BJ (cell line): ENCODE data around the gene KIAA1328. TPM values are rescaled to one million over a fixed set of nuclear protein-coding genes. Genes with fewer than 3 reads are reported as not detected.

ENCODE experiments used
- CTCF ChIA-PET: fragments of 350-600 bp; formaldehyde crosslinking; extraction: SDS; loops from one replicate; lab custom pipeline; 2021; ENCODE audit warnings: antibody characterized with exemption, inconsistent platforms; lab: Yijun Ruan, JAX
- POLR2A ChIA-PET: fragments of 300-600 bp; sonication (Branson Sonifier 250); formaldehyde crosslinking; extraction: SDS; loops from one replicate; lab custom pipeline; 2021; ENCODE audit warnings: antibody characterized with exemption; lab: Charles Lee
- DNase-seq: peaks from one replicate; pipeline ENCODE4 v3.0.0-alpha.2; 2011; ENCODE audit warnings: low read depth
- H3K27me3 ChIP-seq: 2 replicates; pipeline ENCODE4 v1.6.0; 2011; ENCODE audit warnings: low read length; ENCODE audit not compliant: control insufficient read depth, insufficient read depth
- H3K36me3 ChIP-seq: 2 replicates; pipeline ENCODE4 v1.5.1; 2011; ENCODE audit warnings: low read length; ENCODE audit not compliant: control insufficient read depth, insufficient read depth
- H3K4me3 ChIP-seq: 2 replicates; pipeline ENCODE4 v1.5.1; 2011; ENCODE audit warnings: low read depth, mild to moderate bottlenecking, control low read depth, low read length
- CTCF ChIP-seq: IDR thresholded peaks from 2 replicates; pipeline ENCODE4 v1.5.1; 2011; ENCODE audit warnings: low read depth, mild to moderate bottlenecking, control low read depth, inconsistent platforms, low read length, moderate library complexity; ENCODE audit not compliant: insufficient read depth
- polyA plus RNA-seq: library from polyadenylated mRNA; depleted of rRNA; stranded (reverse); fragments of >200 nt; gene quantifications from 2 replicates; pipeline ENCODE4 v1.2.3, GENCODE V29; 2011

Gene KIAA1328
- polyA plus RNA-seq, 1 experiment, result 2.2 TPM

- TF ChIP-seq CTCF, result no peak
- peak; percentile 4 for DNase-seq
- ChIA-PET POLR2A (no interaction called here), CTCF (interaction anchor here (1.4 kb wide), 1 partner anchor 10 kb away, joined by 3 read pairs; no protein-coding TSS in a partner anchor)
- H3K36me3 ChIP-seq, result no peaks in the 10 kb centered on the region
- no peaks in the 10 kb centered on the region for H3K27me3 ChIP-seq
- no peak overlapping the region for H3K4me3 ChIP-seq
Measured at GRCh38 chr18:36934884-36935283, 106.0 kb downstream of the KIAA1328 start.

- Histone ChIP-seq H3K4me3 (no peak overlapping the region), H3K36me3 (no peaks in the 10 kb centered on the region), H3K27me3 (no peaks in the 10 kb centered on the region)
- no peak for DNase-seq
- POLR2A ChIA-PET, result interaction anchor here (0.7 kb wide), 1 partner anchor 114 kb away, joined by 3 read pairs; the partner anchor contains the start of gene TPGS2
- CTCF ChIA-PET, result interaction anchor here (0.8 to 1.8 kb wide), 9 partner anchors 11 to 597 kb away, joined by 3 to 8 read pairs (median 4); no protein-coding TSS in a partner anchor
- TF ChIP-seq CTCF, result peak; percentile 57
Measured at GRCh38 chr18:36942264-36942663, 113.3 kb downstream of the KIAA1328 start.

- Histone ChIP-seq H3K27me3 (no peaks in the 10 kb centered on the region), H3K4me3 (no peak overlapping the region), H3K36me3 (no peaks in the 10 kb centered on the region)
- ChIA-PET CTCF (no interaction called here), POLR2A (interaction anchor here (0.7 kb wide), 1 partner anchor 965 kb away, joined by 16 read pairs; no protein-coding TSS in a partner anchor)
- DNase-seq, result no peak
- TF ChIP-seq CTCF, result no peak
Measured at GRCh38 chr18:36947820-36948348, 119.0 kb downstream of the KIAA1328 start.

- ChIA-PET CTCF (interaction anchor here (0.6 kb wide), 1 partner anchor 33 kb away, joined by 3 read pairs; no protein-coding TSS in a partner anchor), POLR2A (no interaction called here)
- Histone ChIP-seq H3K4me3 (no peak overlapping the region), H3K27me3 (no peaks in the 10 kb centered on the region), H3K36me3 (no peaks in the 10 kb centered on the region)
- no peak for TF ChIP-seq CTCF
- no peak for DNase-seq
Measured at GRCh38 chr18:36950282-36950681, 121.4 kb downstream of the KIAA1328 start.

GRCh38 chr18:36950960-36951359 lies 122.0 kb downstream of the KIAA1328 start:
- DNase-seq, result no peak
- CTCF ChIA-PET, result no interaction called here
- no peak overlapping the region for H3K4me3 ChIP-seq
- POLR2A ChIA-PET, result no interaction called here
- H3K36me3 ChIP-seq, result no peaks in the 10 kb centered on the region
- H3K27me3 ChIP-seq, result no peaks in the 10 kb centered on the region
- TF ChIP-seq CTCF, result no peak
